KMS-11 (cell line): ENCODE results near the gene SND1.

Source experiments
- H2AFZ ChIP-seq: fragments of 200-600 bp; sonication (generic); 2 replicates; pipeline ENCODE4 v1.6.1; 2016; ENCODE audit warnings: antibody characterized with exemption, mixed run types, low read depth
- H3K27ac ChIP-seq: fragments of 200-600 bp; sonication (generic); 2 replicates; pipeline ENCODE4 v1.6.1; 2016; ENCODE audit warnings: mild to moderate bottlenecking, mixed run types
- H3K27me3 ChIP-seq: fragments of 200-600 bp; sonication (generic); 2 replicates; pipeline ENCODE4 v1.6.1; 2017; ENCODE audit warnings: mild to moderate bottlenecking, low read depth, mixed run types, moderate library complexity; ENCODE audit not compliant: insufficient read depth
- H3K36me3 ChIP-seq: fragments of 200-600 bp; sonication (generic); 2 replicates; pipeline ENCODE4 v1.6.1; 2017; ENCODE audit warnings: mild to moderate bottlenecking, mixed run types; ENCODE audit not compliant: insufficient read depth
- H3K4me1 ChIP-seq: fragments of 200-600 bp; sonication (generic); 2 replicates; pipeline ENCODE4 v1.6.1; 2016; ENCODE audit warnings: mild to moderate bottlenecking, low read depth, mixed run types; ENCODE audit not compliant: poor library complexity, severe bottlenecking
- H3K4me2 ChIP-seq: fragments of 200-600 bp; sonication (generic); 2 replicates; pipeline ENCODE4 v1.7.0; 2016; ENCODE audit warnings: mild to moderate bottlenecking, mixed run types
- H3K4me3 ChIP-seq: fragments of 200-600 bp; sonication (generic); IDR thresholded peaks from 2 replicates; pipeline ENCODE4 v1.6.1; 2017; ENCODE audit warnings: low read depth, low read length, mixed read lengths; ENCODE audit not compliant: insufficient read depth
- H3K79me2 ChIP-seq: fragments of 200-600 bp; sonication (generic); 2 replicates; pipeline ENCODE4 v1.6.1; 2016; ENCODE audit warnings: low read depth, mixed run types; ENCODE audit not compliant: insufficient read depth
- H3K9ac ChIP-seq: fragments of 200-600 bp; sonication (generic); 2 replicates; pipeline ENCODE4 v1.6.1; 2016; ENCODE audit warnings: mild to moderate bottlenecking, mixed run types
- H4K20me1 ChIP-seq: fragments of 200-600 bp; sonication (generic); 2 replicates; pipeline ENCODE4 v1.6.1; 2016; ENCODE audit warnings: mild to moderate bottlenecking, mixed run types; ENCODE audit not compliant: insufficient read depth
- CTCF ChIP-seq: fragments of 200-600 bp; sonication (generic); conservative IDR thresholded peaks from 2 replicates; pipeline ENCODE4 v1.6.1; 2017; ENCODE audit warnings: low read depth, mild to moderate bottlenecking, antibody characterized with exemption, low read length, moderate library complexity, mixed read lengths

SND1 gene

GRCh38 chr7:127755521-127755920, 103.5 kb downstream of the SND1 start:
- no peak for TF ChIP-seq CTCF
- no peaks in the 10 kb centered on the region for H3K36me3 ChIP-seq
- H2AFZ ChIP-seq, result no peak overlapping the region
- H3K4me1 ChIP-seq, result peaks cover 14% of the 10 kb centered on the region
- no peak overlapping the region for H3K27ac ChIP-seq
- no peak overlapping the region for H3K9ac ChIP-seq
- no peak overlapping the region for H3K4me2 ChIP-seq
- H4K20me1 ChIP-seq, result peaks cover 15% of the 10 kb centered on the region
- H3K27me3 ChIP-seq, result no peaks in the 10 kb centered on the region
- H3K79me2 ChIP-seq, result peaks cover 78% of the 10 kb centered on the region
- H3K4me3 ChIP-seq, result no peak overlapping the region

- TF ChIP-seq CTCF, result no peak
- H3K27ac ChIP-seq, result no peak overlapping the region
- peaks cover 80% of the 10 kb centered on the region for H3K79me2 ChIP-seq
- H3K27me3 ChIP-seq, result no peaks in the 10 kb centered on the region
- no peak overlapping the region for H3K4me3 ChIP-seq
- peaks cover 18% of the 10 kb centered on the region for H3K4me1 ChIP-seq
- H3K4me2 ChIP-seq, result no peak overlapping the region
- H3K9ac ChIP-seq, result no peak overlapping the region
- no peaks in the 10 kb centered on the region for H3K36me3 ChIP-seq
- H4K20me1 ChIP-seq, result peaks cover 10% of the 10 kb centered on the region
- no peak overlapping the region for H2AFZ ChIP-seq
Measured at GRCh38 chr7:127755965-127756364, 104.0 kb downstream of the SND1 start.

- Histone ChIP-seq H3K79me2 (peaks cover 75% of the 10 kb centered on the region), H4K20me1 (peaks cover 10% of the 10 kb centered on the region; the same call in 1 of the 2 replicates)
- no peak for TF ChIP-seq CTCF
Measured at GRCh38 chr7:127758105-127758504, 106.1 kb downstream of the SND1 start.

GRCh38 chr7:127758845-127759244, 106.9 kb downstream of the SND1 start:
- no peak overlapping the region for H3K4me3 ChIP-seq
- no peak for TF ChIP-seq CTCF
- H2AFZ ChIP-seq, result no peak overlapping the region
- H3K27ac ChIP-seq, result no peak overlapping the region
- no peak overlapping the region for H3K4me2 ChIP-seq
- H3K27me3 ChIP-seq, result no peaks in the 10 kb centered on the region
- no peak overlapping the region for H3K9ac ChIP-seq
- H3K4me1 ChIP-seq, result peaks cover 6% of the 10 kb centered on the region
- H4K20me1 ChIP-seq, result peaks cover 14% of the 10 kb centered on the region; the same call in 1 of the 2 replicates
- H3K79me2 ChIP-seq, result peaks cover 68% of the 10 kb centered on the region
- H3K36me3 ChIP-seq, result no peaks in the 10 kb centered on the region

More at GRCh38 chr7:127758105-127758504, 106.1 kb downstream of the SND1 start:
- Histone ChIP-seq H3K27ac (no peak overlapping the region), H2AFZ (no peak overlapping the region), H3K4me3 (no peak overlapping the region), H3K4me1 (peaks cover 6% of the 10 kb centered on the region), H3K4me2 (no peak overlapping the region), H3K36me3 (no peaks in the 10 kb centered on the region), H3K9ac (no peak overlapping the region), H3K27me3 (no peaks in the 10 kb centered on the region)
